ENCODE measurements around the gene RNASEH1.
"Not testable (repeated sequence)": the region's sequence is repeated elsewhere in the genome, so short reads cannot be mapped to it uniquely, and the experiment has no call there.

The RNASEH1 gene

GRCh38 chr2:3527886-3528785 is 30.0 kb downstream of the RNASEH1 start:
- Mint-ChIP-seq H3K4me3 (no peak overlapping the region), H3K27me3 (no peaks in the 10 kb centered on the region), H3K9me3 (no peaks in the 10 kb centered on the region), H3K4me1 (no peaks in the 10 kb centered on the region), H3K27ac (no peak overlapping the region), H3K36me3 (no peaks in the 10 kb centered on the region)
- DNase-seq (ENCODE audit: low spot score in 2 of 2) (no peak), ATAC-seq (ENCODE audit: low read depth) (no peak)

GRCh38 chr2:3526871-3527270 is 31.3 kb downstream of the RNASEH1 start:
- no peak for ATAC-seq (ENCODE audit: low read depth)

DNA sequence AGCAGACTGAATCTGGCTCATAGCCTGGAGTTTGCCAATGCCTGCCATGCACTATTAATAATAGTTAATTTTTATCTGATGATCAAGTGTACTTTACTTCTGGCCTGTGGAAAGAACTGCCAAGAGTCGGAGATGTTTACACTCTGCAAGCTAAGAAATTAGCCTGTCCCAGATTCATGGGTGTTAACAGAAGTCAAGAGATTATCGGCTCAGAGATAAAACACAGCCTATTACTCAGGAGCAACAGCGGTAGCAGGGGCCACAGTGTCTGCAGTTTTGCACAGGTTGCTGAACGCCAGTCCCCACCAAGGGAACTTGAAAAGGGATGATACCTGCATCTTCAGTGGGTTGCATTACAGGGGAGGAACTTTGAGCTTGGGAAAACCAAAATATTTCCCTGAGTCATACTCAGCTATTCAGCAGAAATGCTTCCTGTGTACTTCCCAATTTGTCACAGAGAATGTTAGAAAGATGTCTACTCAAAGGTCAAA is 34.5 kb downstream of the RNASEH1 start:
- H3K4me3 Mint-ChIP-seq, result no peak overlapping the region
- H3K9me3 Mint-ChIP-seq, result no peaks in the 10 kb centered on the region
- peaks cover 20% of the 10 kb centered on the region for H3K4me1 Mint-ChIP-seq
- H3K36me3 Mint-ChIP-seq, result peaks cover 9% of the 10 kb centered on the region
- no peak overlapping the region for H3K27ac Mint-ChIP-seq
- no peak for DNase-seq (ENCODE audit: low spot score in 2 of 2)
- no peaks in the 10 kb centered on the region for H3K27me3 Mint-ChIP-seq
- no peak for ATAC-seq (ENCODE audit: low read depth)

More at GRCh38 chr2:3526871-3527270, 31.3 kb downstream of the RNASEH1 start:
- Mint-ChIP-seq H3K4me1 (peaks cover 1% of the 10 kb centered on the region), H3K9me3 (no peaks in the 10 kb centered on the region), H3K36me3 (no peaks in the 10 kb centered on the region), H3K27ac (no peak overlapping the region), H3K4me3 (no peak overlapping the region), H3K27me3 (no peaks in the 10 kb centered on the region)
- no peak for DNase-seq (ENCODE audit: low spot score in 2 of 2)

GRCh38 chr2:3522961-3523421 is 35.1 kb downstream of the RNASEH1 start:
- DNase-seq (ENCODE audit: low spot score in 2 of 2), result no peak
- peaks cover 22% of the 10 kb centered on the region for H3K4me1 Mint-ChIP-seq
- no peak for ATAC-seq (ENCODE audit: low read depth)
- no peak overlapping the region for H3K4me3 Mint-ChIP-seq
- H3K27ac Mint-ChIP-seq, result no peak overlapping the region
- no peaks in the 10 kb centered on the region for H3K27me3 Mint-ChIP-seq
- no peaks in the 10 kb centered on the region for H3K9me3 Mint-ChIP-seq
- peaks cover 9% of the 10 kb centered on the region for H3K36me3 Mint-ChIP-seq

DNA sequence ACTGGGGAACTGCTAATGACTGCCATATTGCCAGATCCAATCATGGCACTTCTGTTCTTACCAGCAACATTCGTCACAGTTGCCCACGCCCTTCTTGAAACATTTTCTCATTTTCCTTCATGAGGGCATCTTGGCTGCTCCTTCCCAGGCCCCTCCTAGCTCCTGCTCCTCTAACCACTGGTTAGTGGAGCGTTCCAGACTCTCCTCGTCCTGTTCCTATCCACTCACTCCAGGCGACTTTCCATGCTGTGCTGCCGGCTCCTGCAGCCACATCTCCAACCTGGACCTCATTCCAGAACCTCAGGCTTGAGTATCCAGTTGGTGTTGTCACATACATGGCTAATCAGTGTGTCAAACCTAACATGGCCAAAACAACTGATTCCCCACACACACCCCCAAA is 37.5 kb downstream of the RNASEH1 start:
- H3K4me1 Mint-ChIP-seq, result peaks cover 24% of the 10 kb centered on the region
- no peak for DNase-seq (ENCODE audit: low spot score in 2 of 2)
- ATAC-seq (ENCODE audit: low read depth), result no peak
- peaks cover 2% of the 10 kb centered on the region for H3K9me3 Mint-ChIP-seq
- H3K27ac Mint-ChIP-seq, result peak overlapping the region; percentile 65
- H3K27me3 Mint-ChIP-seq, result no peaks in the 10 kb centered on the region
- peak overlapping the region; percentile 86 for H3K4me3 Mint-ChIP-seq
- peaks cover 13% of the 10 kb centered on the region for H3K36me3 Mint-ChIP-seq

GRCh38 chr2:3519255-3520205 is 38.6 kb downstream of the RNASEH1 start, which contains the start of gene ADI1:
TSS of gene ADI1 (minus strand) at chr2:3519531. CDS start at chr2:3519487, 44 bp downstream.
- DNase-seq (ENCODE audit: low spot score in 2 of 2) (peak in 1 of 2 donors; percentile 71), ATAC-seq (ENCODE audit: low read depth) (peak; percentile 63)
- Mint-ChIP-seq H3K36me3 (peaks cover 17% of the 10 kb centered on the region), H3K4me3 (peak within 1 kb of the TSS; percentile 86), H3K27ac (peak within 1 kb of the TSS; percentile 65), H3K27me3 (no peaks in the 10 kb centered on the region), H3K4me1 (peaks cover 25% of the 10 kb centered on the region), H3K9me3 (peaks cover 5% of the 10 kb centered on the region)

DNA sequence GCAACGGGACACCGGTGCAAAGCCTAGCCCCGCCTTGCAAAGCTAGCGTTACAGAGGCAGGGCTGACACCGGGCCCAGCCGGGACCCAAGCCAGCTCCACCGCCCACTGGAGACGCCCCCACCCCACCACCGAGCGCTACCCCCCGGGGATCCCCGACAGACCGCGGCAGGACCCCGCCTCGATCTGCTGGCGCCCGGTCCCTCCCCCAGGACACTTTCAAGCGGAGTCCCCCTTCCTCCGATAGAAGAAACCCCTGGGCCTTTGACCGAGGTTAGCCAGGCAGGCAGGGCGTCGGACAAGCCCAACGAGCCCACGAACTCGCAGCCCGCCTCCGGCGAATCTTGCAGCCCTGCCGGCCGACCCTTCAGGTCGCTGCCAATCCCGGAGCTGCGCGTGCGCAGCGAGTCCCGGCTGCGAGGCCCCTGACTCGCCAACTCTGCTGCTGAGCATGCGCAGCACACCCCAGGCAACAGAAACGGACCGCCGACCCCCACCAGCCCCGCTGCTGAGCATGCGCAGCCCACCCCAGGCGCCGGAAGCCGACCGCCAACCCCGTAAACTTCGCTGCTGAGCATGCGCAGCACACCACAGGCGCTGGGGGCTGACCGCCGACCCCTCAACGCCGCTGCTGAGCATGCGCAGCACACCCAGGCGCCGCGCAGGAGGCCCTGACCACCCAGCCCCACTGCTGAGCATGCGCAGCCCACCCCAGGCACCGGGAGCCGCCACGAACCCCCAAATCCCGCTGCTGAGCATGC is 39.5 kb downstream of the RNASEH1 start:
- Mint-ChIP-seq H3K4me1 (peaks cover 32% of the 10 kb centered on the region), H3K4me3 (peak overlapping the region; percentile 86), H3K27me3 (no peaks in the 10 kb centered on the region), H3K36me3 (peaks cover 25% of the 10 kb centered on the region), H3K27ac (peak overlapping the region; percentile 65), H3K9me3 (peaks cover 8% of the 10 kb centered on the region)
- peak; percentile 93 to 97 for DNase-seq (ENCODE audit: low spot score in 2 of 2)
- ATAC-seq (ENCODE audit: low read depth), result peak; percentile 70

DNA sequence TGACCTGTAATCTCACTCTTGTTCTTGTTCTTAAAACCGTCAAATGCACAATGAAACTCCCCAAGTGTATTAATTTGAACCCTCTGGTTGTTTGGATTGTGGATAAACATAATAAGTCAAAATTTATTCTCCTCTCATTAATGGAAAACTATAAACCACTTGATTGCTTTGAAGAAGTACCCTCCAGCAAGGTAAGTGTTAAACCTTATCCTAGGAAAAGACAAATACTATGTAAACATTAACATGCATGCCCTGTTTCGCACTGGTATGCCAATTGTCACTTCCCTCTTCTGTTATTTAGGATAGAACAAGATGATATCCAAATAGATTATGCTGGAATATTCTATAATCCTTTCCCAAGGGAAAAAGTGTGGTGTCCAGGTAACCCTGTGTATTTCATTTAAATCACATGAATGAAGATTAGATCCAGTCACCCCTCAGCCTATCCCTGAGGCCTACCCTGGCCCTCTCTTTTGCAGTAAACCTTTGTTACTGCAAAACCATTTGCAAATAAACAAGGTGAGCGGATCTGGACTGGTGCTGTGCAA is 40.1 kb downstream of the RNASEH1 start:
- Mint-ChIP-seq H3K9me3 (peaks cover 8% of the 10 kb centered on the region), H3K4me3 (peak overlapping the region; percentile 86), H3K36me3 (peaks cover 30% of the 10 kb centered on the region), H3K4me1 (peaks cover 32% of the 10 kb centered on the region), H3K27me3 (no peaks in the 10 kb centered on the region), H3K27ac (peak overlapping the region; percentile 65)
- ATAC-seq (ENCODE audit: low read depth) (no peak), DNase-seq (ENCODE audit: low spot score in 2 of 2) (no peak)

GRCh38 chr2:3516831-3517230 is 41.3 kb downstream of the RNASEH1 start:
- Mint-ChIP-seq H3K27ac (no peak overlapping the region), H3K4me3 (no peak overlapping the region)

GRCh38 chr2:3515438-3515837 is 42.7 kb downstream of the RNASEH1 start:
- not testable (repeated sequence) for H3K27me3 Mint-ChIP-seq; DNase-seq (ENCODE audit: low spot score in 2 of 2); ATAC-seq (ENCODE audit: low read depth); H3K27ac Mint-ChIP-seq; H3K4me3 Mint-ChIP-seq
- peaks cover 39% of the 10 kb centered on the region for H3K36me3 Mint-ChIP-seq
- peaks cover 12% of the 10 kb centered on the region for H3K9me3 Mint-ChIP-seq
- peaks cover 24% of the 10 kb centered on the region for H3K4me1 Mint-ChIP-seq

More at GRCh38 chr2:3516831-3517230, 41.3 kb downstream of the RNASEH1 start:
- Mint-ChIP-seq H3K9me3 (peaks cover 8% of the 10 kb centered on the region), H3K27me3 (no peaks in the 10 kb centered on the region), H3K4me1 (peaks cover 30% of the 10 kb centered on the region), H3K36me3 (peaks cover 34% of the 10 kb centered on the region)
- ATAC-seq (ENCODE audit: low read depth) (no peak), DNase-seq (ENCODE audit: low spot score in 2 of 2) (no peak)

GRCh38 chr2:3513026-3513810 is 44.9 kb downstream of the RNASEH1 start:
- Mint-ChIP-seq H3K27me3 (no peaks in the 10 kb centered on the region), H3K36me3 (peaks cover 48% of the 10 kb centered on the region), H3K27ac (no peak overlapping the region), H3K4me1 (peaks cover 20% of the 10 kb centered on the region), H3K4me3 (no peak overlapping the region), H3K9me3 (peaks cover 17% of the 10 kb centered on the region)
- ATAC-seq (ENCODE audit: low read depth), result no peak
- no peak for DNase-seq (ENCODE audit: low spot score in 2 of 2)

DNA sequence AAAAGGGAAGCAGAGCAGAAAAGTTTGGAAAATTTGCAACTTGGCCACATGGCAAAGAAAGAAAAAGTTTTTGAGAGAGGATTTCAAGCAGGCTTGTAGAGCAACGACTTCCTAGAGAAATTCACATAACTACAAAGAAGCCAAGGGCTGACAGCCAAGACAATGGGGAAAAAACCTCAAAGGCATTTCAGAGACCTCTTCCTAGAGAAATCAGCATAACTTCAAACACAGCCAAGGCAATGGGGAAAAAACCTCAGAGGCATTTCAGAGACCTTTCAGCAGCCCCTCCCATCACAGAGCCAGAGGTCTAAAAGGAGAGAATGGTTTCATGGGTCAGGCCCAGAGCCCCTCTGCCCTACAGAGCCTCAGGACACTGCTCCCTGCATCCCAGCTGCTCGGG is 46.0 kb downstream of the RNASEH1 start:
- Mint-ChIP-seq H3K9me3 (peaks cover 17% of the 10 kb centered on the region), H3K27ac (no peak overlapping the region), H3K27me3 (no peaks in the 10 kb centered on the region), H3K36me3 (peaks cover 57% of the 10 kb centered on the region), H3K4me1 (peaks cover 17% of the 10 kb centered on the region), H3K4me3 (no peak overlapping the region)
- no peak for DNase-seq (ENCODE audit: low spot score in 2 of 2)
- no peak for ATAC-seq (ENCODE audit: low read depth)
